Measurements from ENCODE around the gene GPR155. TPM values are rescaled to one million over a fixed set of nuclear protein-coding genes. Genes with fewer than 3 reads are reported as not detected.

Gene GPR155
- total and polyA plus RNA-seq, 9 of the 15 experiments (the other 6 are each of a cell fraction or from before 2014, with no cell fraction given) = 0.04 to 0.40 (median 0.11) TPM; not detected in 1

DNA sequence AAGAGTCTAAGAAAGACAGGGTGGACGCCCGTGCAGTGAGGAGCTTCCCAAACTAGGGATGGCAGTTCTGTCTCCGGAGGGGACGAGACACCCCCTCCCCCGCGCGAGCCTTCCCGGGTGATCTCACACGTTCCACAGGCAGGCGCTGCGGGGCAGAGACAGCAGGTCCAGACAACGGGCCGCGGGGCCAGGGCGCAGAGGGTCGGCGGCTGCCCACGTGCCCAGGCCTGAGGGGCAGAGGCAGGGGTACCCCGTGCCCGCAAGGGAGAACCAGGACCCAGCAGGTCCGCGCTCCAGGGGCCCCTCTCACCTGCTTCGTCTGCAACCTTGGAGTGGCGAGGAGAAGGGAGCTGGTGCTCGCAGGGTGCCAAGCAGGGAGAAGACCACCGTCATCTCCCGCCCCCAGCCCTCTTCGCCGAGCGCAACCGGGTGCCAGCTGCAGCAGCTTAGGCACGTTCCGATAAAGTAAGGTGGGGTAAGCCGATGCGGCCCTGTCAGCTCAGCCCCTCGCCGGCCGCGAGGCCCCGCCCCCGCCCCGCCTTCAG is at the start of gene GPR155 (continued):
- 0 out of 4 replicates have a peak, but pooled peaks of 1 of the 2 experiments have one; percentile 9 for TF ChIP-seq UBTF (IDR thresholded peaks at IDR 0.05; ENCODE audit: borderline replicate concordance in 1 of 2, low read depth in 2 of 2, low read length in 2 of 2)
- no peak for TF ChIP-seq GTF2E2 (tag; IDR thresholded peaks at IDR 0.05)
- TF ChIP-seq ZNF830 (CRISPR knock-in tag; IDR thresholded peaks at IDR 0.05) = no peak
- TF ChIP-seq, protein P1, sequence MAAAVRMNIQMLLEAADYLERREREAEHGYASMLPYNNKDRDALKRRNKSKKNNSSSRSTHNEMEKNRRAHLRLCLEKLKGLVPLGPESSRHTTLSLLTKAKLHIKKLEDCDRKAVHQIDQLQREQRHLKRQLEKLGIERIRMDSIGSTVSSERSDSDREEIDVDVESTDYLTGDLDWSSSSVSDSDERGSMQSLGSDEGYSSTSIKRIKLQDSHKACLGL (CRISPR knock-in tag; IDR thresholded peaks at IDR 0.05; ENCODE audit: borderline replicate concordance, poor library complexity, severe bottlenecking) = no peak
- TF ChIP-seq TFAM (CRISPR knock-in tag; conservative IDR thresholded peaks at IDR 0.05) = no peak
- TF ChIP-seq, protein P2, sequence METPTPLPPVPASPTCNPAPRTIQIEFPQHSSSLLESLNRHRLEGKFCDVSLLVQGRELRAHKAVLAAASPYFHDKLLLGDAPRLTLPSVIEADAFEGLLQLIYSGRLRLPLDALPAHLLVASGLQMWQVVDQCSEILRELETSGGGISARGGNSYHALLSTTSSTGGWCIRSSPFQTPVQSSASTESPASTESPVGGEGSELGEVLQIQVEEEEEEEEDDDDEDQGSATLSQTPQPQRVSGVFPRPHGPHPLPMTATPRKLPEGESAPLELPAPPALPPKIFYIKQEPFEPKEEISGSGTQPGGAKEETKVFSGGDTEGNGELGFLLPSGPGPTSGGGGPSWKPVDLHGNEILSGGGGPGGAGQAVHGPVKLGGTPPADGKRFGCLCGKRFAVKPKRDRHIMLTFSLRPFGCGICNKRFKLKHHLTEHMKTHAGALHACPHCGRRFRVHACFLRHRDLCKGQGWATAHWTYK (CRISPR knock-in tag; IDR thresholded peaks at IDR 0.05) = peak; percentile 64; the same call in 1 of the 2 replicates
- TF ChIP-seq HNRNPLL (IDR thresholded peaks at IDR 0.05; ENCODE audit: low read depth, low read length, poor library complexity, severe bottlenecking) = no peak
- TF ChIP-seq RBM14 (IDR thresholded peaks at IDR 0.05; ENCODE audit: borderline replicate concordance, insufficient read depth, low read depth, low read length) = no peak
- TF ChIP-seq SMARCA4 (IDR thresholded peaks at IDR 0.05) = 0 out of 2 replicates have a peak, but pooled peaks have one; percentile 58
- TF ChIP-seq ARID4B (CRISPR knock-in tag; IDR thresholded peaks at IDR 0.05) = no peak
- peak; percentile 24; the same call in 1 of the 2 replicates for TF ChIP-seq CXXC5 (CRISPR knock-in tag; IDR thresholded peaks at IDR 0.05)
- TF ChIP-seq MYC (IDR thresholded peaks at IDR 0.05; ENCODE audit: low read depth, low read length) = no peak
- TF ChIP-seq MYC (CRISPR knock-in tag; IDR thresholded peaks at IDR 0.05; ENCODE audit: borderline replicate concordance, low read depth) = 0 out of 2 replicates have a peak, but pooled peaks have one; percentile 65
- TF ChIP-seq, protein P3, sequence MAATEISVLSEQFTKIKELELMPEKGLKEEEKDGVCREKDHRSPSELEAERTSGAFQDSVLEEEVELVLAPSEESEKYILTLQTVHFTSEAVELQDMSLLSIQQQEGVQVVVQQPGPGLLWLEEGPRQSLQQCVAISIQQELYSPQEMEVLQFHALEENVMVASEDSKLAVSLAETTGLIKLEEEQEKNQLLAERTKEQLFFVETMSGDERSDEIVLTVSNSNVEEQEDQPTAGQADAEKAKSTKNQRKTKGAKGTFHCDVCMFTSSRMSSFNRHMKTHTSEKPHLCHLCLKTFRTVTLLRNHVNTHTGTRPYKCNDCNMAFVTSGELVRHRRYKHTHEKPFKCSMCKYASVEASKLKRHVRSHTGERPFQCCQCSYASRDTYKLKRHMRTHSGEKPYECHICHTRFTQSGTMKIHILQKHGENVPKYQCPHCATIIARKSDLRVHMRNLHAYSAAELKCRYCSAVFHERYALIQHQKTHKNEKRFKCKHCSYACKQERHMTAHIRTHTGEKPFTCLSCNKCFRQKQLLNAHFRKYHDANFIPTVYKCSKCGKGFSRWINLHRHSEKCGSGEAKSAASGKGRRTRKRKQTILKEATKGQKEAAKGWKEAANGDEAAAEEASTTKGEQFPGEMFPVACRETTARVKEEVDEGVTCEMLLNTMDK (IDR thresholded peaks at IDR 0.05; ENCODE audit: borderline replicate concordance, insufficient read depth, low read depth, low read length, poor library complexity, severe bottlenecking) = peak; percentile 8

Data from K562 (cell line).